ENCODE results near the gene QDPR.

GRCh38 chr4:17511950-17512795, at the start of gene QDPR:
- TF ChIP-seq EGR1 (IDR thresholded peaks at IDR 0.05; ENCODE audit: low read depth) (no peak), ZFX (IDR thresholded peaks at IDR 0.05) (peak; percentile 64), EZH2 (IDR thresholded peaks at IDR 0.05) (no peak), CTCF (IDR thresholded peaks at IDR 0.05 in 2 of 3, conservative IDR thresholded peaks at IDR 0.05 in 1 of 3; ENCODE audit: borderline replicate concordance in 1 of 3, insufficient read depth in 1 of 3, low read depth in 2 of 3, low read length in 2 of 3) (peak; percentile 13 to 57 (median 56); a peak in 5 of 6 replicates), REST (IDR thresholded peaks at IDR 0.05; ENCODE audit: low read depth) (no peak), CEBPB (IDR thresholded peaks at IDR 0.05; ENCODE audit: low read depth) (no peak), MAX (IDR thresholded peaks at IDR 0.05) (no peak; the same call in none of the 2 replicates), POLR2AphosphoS5 (IDR thresholded peaks at IDR 0.05; ENCODE audit: low read depth, low read length) (peak; percentile 81), SP1 (IDR thresholded peaks at IDR 0.05; ENCODE audit: low read depth) (no peak)
